Mucosa of rectum (tissue), 2 donors: Measurements from ENCODE around the gene TTLL5.

Experiments used
- H3K27ac ChIP-seq, 2 donors: one replicate each; pipeline ENCODE4 v1.7.0; 2013; ENCODE audit warnings: inconsistent platforms in 2 of 2, low read depth in 2 of 2, low read length in 2 of 2
- H3K27me3 ChIP-seq, 2 donors: one replicate each; pipeline ENCODE4 v1.7.0; 2013; ENCODE audit warnings: low read length in 2 of 2; ENCODE audit not compliant: control insufficient read depth in 2 of 2, insufficient read depth in 2 of 2
- H3K36me3 ChIP-seq, 2 donors: one replicate each; pipeline ENCODE4 v1.7.0; 2013; ENCODE audit warnings: low read length in 2 of 2; ENCODE audit not compliant: control insufficient read depth in 2 of 2, insufficient read depth in 2 of 2
- H3K4me1 ChIP-seq, 2 donors: one replicate each; pipeline ENCODE4 v1.7.0; 2013; ENCODE audit warnings: low read length in 2 of 2, mild to moderate bottlenecking in 1 of 2; ENCODE audit not compliant: control insufficient read depth in 2 of 2, insufficient read depth in 2 of 2
- H3K4me3 ChIP-seq, 2 donors: one replicate each; pipeline ENCODE4 v1.7.0; 2013; ENCODE audit warnings: low read length in 2 of 2
- H3K9ac ChIP-seq, 2 donors: one replicate each; pipeline ENCODE4 v1.7.0; 2013; ENCODE audit warnings: low read length in 2 of 2, low read depth in 1 of 2, mild to moderate bottlenecking in 1 of 2
- H3K9me3 ChIP-seq, 2 donors: one replicate each; pipeline ENCODE4 v1.7.0; 2013; ENCODE audit warnings: low read length in 2 of 2; ENCODE audit not compliant: control insufficient read depth in 2 of 2
- donor health status: healthy.
- donor health status: Normal muscosa, but diverticular disease.

Gene TTLL5

DNA sequence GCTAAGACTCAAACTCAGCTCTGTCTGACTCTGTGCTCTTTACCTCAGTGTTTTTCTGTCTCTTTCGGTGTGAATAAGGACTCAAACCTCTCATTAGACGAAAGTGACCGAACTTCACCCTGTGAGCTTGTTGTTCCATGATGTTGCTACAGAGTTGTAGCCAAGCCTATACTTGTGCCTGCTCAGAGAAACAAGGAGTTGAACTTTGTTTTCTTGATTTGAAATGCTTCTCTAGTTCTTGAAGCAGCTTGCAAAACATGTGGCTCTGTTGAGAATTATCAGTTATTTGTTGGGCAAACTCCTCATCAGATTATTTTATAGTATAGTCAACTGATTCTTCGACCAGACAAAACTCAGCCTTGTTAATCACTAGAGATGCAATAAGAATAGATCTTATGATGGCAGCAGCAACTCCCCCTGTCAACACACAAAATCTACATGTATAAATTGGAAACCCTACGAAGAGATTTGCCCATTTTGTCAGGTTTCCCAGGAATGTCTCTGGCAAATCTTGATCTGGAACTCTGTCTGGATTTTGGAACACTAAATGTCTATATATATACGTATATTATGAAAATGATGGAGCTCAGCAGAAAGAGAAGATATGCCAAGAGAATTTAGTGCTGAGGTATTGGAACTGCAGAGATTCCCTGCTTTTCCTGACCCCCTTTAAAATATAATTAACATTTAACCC is 146.8 kb downstream of the TTLL5 start:
- H3K36me3 ChIP-seq, result peaks cover 2 to 11% of the 10 kb centered on the region in 2 donors

DNA sequence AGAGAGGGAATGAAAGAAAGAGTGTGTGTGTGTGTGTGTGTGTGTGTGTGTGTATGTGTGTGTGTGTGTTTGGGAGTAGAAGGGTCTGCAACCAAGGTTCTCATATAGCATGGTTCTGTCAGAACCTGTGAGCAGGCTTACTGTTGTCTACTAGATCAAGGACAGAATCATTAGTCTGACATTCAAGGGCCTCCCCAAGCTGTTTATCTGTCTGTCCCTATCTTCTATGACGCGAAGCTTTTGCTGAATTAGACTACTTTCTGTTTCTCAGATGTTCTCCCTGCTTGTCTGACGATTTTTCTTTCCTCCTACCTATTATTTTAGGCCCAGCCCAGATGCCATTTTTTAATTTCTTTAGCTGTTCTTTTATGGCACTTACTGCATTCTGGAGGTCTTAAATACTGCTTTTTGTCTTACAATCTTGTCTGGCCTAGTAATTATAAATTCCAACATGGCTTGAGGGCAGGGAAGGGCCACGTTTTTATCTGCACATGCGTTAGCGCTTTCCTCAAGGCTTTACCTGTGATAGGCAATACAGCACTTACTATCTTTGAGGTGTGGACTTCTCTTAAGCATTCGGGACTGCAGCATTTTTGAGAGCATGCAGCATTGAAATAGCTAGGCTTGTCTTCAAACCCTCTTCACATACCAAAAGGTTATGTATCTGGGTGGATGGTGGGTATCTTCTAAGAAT is 150.2 kb downstream of the TTLL5 start:
- peak overlapping the region in 1 of 2 donors; percentile 5 for H3K27ac ChIP-seq
- no peaks in the 10 kb centered on the region for H3K27me3 ChIP-seq
- peaks cover 2 to 4% of the 10 kb centered on the region in 2 donors for H3K4me1 ChIP-seq
- peaks cover 0 to 3% of the 10 kb centered on the region in 2 donors for H3K36me3 ChIP-seq
- no peak overlapping the region for H3K4me3 ChIP-seq
- H3K9ac ChIP-seq, result no peak overlapping the region
- H3K9me3 ChIP-seq, result no peaks in the 10 kb centered on the region

More for the DNA sequence above, 146.8 kb downstream of the TTLL5 start:
- H3K27ac ChIP-seq, result no peak overlapping the region
- H3K9me3 ChIP-seq, result no peaks in the 10 kb centered on the region
- H3K4me3 ChIP-seq, result no peak overlapping the region
- no peak overlapping the region for H3K9ac ChIP-seq
- H3K4me1 ChIP-seq, result peaks cover 2 to 4% of the 10 kb centered on the region in 2 donors
- H3K27me3 ChIP-seq, result no peaks in the 10 kb centered on the region

DNA sequence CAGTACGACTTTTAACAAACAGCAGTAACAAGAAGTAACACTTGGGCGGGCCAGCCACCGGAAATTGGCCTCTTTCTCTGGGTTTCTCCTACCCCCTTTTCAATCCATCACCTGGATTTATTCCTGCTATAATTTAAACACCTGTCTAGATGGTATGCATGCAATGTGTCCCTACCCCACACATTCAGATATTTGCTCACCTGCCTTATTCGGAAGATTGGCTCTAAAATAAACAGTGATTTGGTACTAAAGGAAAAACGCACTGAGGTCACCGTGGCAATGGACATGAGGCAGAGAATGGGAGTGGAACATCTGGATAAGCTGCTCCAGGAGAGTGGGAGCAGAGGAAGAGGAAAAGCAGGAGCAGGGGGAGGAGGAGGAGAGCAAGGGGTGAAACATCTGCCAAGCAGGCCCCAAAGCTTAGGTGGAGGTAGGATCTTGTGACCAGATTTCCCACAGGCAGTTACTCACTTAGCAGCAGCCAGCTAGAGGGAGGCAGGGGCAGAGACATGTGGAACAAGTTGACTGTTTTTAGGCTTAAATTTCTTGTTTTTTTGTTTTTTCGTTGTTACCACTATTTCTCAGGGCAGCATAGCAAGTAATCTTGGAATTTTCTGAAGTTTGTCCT is 150.9 kb downstream of the TTLL5 start:
- Histone ChIP-seq H3K36me3 (no peaks in the 10 kb centered on the region), H3K4me3 (no peak overlapping the region), H3K9me3 (no peaks in the 10 kb centered on the region), H3K27me3 (no peaks in the 10 kb centered on the region), H3K4me1 (peaks cover 2 to 4% of the 10 kb centered on the region in 2 donors), H3K27ac (no peak overlapping the region), H3K9ac (no peak overlapping the region)

DNA sequence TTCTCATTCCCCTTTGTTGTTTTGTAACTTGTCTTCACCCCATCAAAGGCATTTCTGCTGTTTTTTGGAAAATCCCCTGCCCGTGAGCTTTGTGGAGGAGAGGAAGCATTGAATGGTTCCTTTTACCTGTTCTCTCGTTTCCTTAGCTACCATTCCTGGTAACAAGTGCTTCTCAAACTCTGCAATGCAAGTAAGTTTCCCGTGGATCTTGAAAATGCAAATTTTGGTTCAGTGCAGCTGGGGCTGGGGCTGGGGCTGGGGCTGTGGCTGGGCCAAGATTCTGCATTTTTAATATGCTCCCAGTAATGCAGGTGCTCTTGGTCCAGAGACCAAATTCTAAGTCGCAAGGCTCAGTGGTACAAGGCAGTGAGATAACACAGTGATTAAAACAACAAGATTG is 151.6 kb downstream of the TTLL5 start:
- H3K27me3 ChIP-seq, result no peaks in the 10 kb centered on the region
- H3K9me3 ChIP-seq, result no peaks in the 10 kb centered on the region
- no peak overlapping the region for H3K9ac ChIP-seq
- H3K36me3 ChIP-seq, result no peaks in the 10 kb centered on the region
- H3K4me1 ChIP-seq, result peaks cover 2 to 4% of the 10 kb centered on the region in 2 donors
- H3K4me3 ChIP-seq, result no peak overlapping the region
- no peak overlapping the region for H3K27ac ChIP-seq

DNA sequence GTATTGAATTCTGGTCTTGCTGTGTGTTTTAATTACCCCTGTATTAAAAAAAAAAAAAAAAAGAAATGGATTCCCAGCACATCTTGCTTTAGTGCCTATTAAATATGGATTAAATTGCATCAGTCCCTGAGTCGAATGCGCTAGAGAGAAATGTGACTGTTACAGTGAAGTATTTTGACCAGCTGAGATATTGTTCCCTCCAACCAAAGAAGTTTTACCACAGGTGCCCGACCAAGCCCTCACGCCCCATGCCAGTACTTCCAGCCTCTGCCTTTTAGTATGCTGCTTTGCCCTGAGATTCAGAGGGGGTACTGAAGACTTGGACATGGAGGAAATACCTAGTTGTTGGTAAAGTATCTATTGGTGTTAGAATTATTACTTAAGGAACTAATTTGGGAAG is 159.7 kb downstream of the TTLL5 start:
- Histone ChIP-seq H3K9me3 (no peaks in the 10 kb centered on the region), H3K27ac (no peak overlapping the region), H3K27me3 (no peaks in the 10 kb centered on the region), H3K9ac (no peak overlapping the region), H3K36me3 (peaks cover 0 to 3% of the 10 kb centered on the region in 2 donors), H3K4me3 (no peak overlapping the region), H3K4me1 (peaks cover 12 to 20% of the 10 kb centered on the region in 2 donors)

DNA sequence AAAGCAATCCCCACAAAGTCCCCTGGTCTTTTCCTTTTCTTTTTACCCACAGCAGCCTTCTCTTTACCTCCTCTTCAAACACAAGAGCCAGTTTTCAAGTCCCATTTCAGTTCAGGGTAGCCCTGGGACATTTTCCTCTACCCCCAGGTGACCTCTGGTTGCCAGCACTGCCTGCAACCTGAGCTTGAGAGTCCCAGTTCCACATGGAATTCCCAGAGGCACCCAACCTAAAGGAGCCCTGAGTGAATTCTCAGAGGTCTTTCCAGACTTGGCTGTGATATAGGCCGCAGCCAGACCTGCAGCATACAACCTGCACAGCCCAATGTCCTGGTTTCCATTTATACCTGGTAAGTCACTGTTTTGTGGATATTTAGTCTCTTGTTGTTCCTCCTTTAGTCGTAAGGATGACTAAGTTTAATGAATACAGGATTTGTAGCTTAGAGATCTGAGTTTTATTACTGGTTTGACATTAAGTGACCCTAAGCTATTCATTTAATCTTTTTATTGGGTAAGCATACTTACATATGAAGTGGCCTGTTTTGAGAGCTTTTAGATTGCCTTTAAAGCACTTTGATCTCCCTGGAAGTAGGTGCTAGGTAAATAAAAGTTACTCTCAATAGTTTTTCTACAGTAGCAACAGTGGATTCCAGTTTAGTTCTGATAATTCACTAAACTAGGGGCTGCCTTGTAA is 160.9 kb downstream of the TTLL5 start:
- H3K27me3 ChIP-seq, result no peaks in the 10 kb centered on the region
- peaks cover 15 to 25% of the 10 kb centered on the region in 2 donors for H3K4me1 ChIP-seq
- H3K4me3 ChIP-seq, result no peak overlapping the region
- H3K9me3 ChIP-seq, result no peaks in the 10 kb centered on the region
- H3K9ac ChIP-seq, result no peak overlapping the region
- peaks cover 0 to 3% of the 10 kb centered on the region in 2 donors for H3K36me3 ChIP-seq
- H3K27ac ChIP-seq, result peak overlapping the region; percentile 49 to 76

DNA sequence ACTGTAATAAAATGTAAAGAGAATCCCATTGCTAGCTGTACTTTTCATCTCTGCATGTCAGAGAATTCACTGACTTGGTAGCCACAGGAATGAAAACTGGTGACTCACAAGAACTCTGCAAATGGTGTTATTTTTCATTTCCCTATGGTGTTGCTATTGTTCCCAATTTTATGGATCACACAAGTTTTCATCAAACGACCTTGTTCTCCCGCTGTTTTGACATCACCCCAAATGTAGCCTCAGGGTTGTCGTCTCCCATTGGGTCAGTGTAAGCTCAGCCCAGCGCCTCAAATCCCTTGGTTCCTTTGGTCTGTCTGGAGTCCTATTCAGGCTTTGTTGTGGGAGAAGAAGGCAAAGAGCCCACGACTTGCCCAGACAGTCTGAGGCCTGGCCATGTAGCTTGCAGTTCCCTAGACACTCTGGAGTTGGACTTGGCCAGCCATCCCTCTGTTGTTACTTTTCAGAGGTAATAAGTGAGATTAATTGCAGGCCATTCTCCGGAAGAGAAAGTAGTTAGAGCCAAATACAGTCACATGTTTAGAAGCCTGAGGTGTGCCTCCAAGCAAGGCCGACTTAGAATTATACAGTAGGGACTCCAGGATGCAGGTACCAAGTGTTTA is 161.6 kb downstream of the TTLL5 start:
- Histone ChIP-seq H3K9ac (no peak overlapping the region), H3K4me1 (peaks cover 15 to 25% of the 10 kb centered on the region in 2 donors), H3K9me3 (no peaks in the 10 kb centered on the region), H3K27ac (peak overlapping the region; percentile 49 to 76), H3K27me3 (no peaks in the 10 kb centered on the region), H3K4me3 (peak overlapping the region in 1 of 2 donors; percentile 21), H3K36me3 (peaks cover 0 to 3% of the 10 kb centered on the region in 2 donors)

DNA sequence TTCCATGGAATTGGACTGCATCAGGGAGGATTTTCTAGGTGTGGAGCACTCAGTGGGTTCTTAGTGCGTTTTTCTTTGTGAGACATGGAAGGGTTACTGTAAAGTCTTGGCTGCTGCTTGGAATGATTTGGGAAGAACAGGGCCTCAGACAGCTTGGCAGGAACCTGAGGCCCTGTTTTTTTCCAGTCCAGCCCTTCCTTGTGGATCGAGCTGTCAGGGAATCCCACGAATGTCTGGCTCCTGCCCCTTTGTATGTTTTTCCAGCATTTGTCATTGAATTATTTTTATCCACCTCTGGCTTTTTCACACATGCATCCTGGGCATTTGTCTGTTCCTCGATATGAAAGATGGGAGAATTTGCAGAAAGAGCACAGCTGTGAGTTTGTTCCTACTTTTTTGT is 162.3 kb downstream of the TTLL5 start:
- Histone ChIP-seq H3K36me3 (peaks cover 0 to 3% of the 10 kb centered on the region in 2 donors), H3K4me3 (no peak overlapping the region), H3K27ac (peak overlapping the region in 1 of 2 donors; percentile 76), H3K27me3 (no peaks in the 10 kb centered on the region), H3K9me3 (no peaks in the 10 kb centered on the region), H3K9ac (no peak overlapping the region), H3K4me1 (peaks cover 15 to 25% of the 10 kb centered on the region in 2 donors)

DNA sequence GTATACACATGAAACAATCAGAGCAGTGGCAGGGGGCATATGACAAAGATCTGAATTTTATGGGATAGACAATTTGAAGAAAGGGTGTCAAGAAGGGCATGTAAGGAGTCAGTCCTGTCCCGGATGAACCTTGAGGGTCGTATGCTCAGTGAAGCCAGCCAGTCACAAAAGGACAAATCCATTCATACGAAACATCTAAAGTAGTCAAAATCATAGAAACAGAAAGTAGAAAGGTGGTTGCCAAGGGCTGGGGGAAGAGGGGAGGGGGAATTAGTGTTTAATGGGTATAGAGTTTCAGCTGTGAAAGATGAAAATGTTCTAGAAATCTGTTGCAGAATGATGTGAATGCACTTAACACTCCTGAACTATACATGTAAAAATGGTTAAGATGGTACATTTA is 163.3 kb downstream of the TTLL5 start:
- no peaks in the 10 kb centered on the region for H3K9me3 ChIP-seq
- H3K4me3 ChIP-seq, result no peak overlapping the region
- peaks cover 0 to 3% of the 10 kb centered on the region in 2 donors for H3K36me3 ChIP-seq
- H3K27ac ChIP-seq, result no peak overlapping the region
- H3K4me1 ChIP-seq, result peaks cover 15 to 25% of the 10 kb centered on the region in 2 donors
- no peak overlapping the region for H3K9ac ChIP-seq
- H3K27me3 ChIP-seq, result no peaks in the 10 kb centered on the region
